Body of pancreas (tissue), 4 donors: ENCODE measurements around the gene DAO. TPM values are rescaled to one million over a fixed set of nuclear protein-coding genes. Genes with fewer than 3 reads are reported as not detected.

ENCODE experiments used
- ATAC-seq: fragments of 150-250 bp; one replicate; pipeline ENCODE4 v1.9.1; 2016
- DNase-seq, 4 donors: peaks; one replicate each; pipeline ENCODE4 v3.0.0-alpha.2; 2019
- H3K27ac ChIP-seq, 4 donors: fragments of 200-600 bp; sonication (generic); 1 replicate in 3 of 4; 2 replicates in 1 of 4; pipeline versions ENCODE4 v1.5.1 to v1.6.1; 2016 to 2019; ENCODE audit warnings: mild to moderate bottlenecking in 1 of 4, mixed read lengths in 1 of 4, moderate library complexity in 1 of 4
- H3K27me3 ChIP-seq, 2 donors: fragments of 200-600 bp; sonication (generic); one replicate each; pipeline ENCODE4 v1.6.0; 2016; ENCODE audit warnings: mild to moderate bottlenecking in 1 of 2
- H3K36me3 ChIP-seq, 2 donors: fragments of 200-600 bp; sonication (generic); replicated peaks in 1 of 2; 2 replicates each; pipeline ENCODE4 v1.5.1; 2016; ENCODE audit warnings: low read depth in 2 of 2; ENCODE audit not compliant: insufficient read depth in 1 of 2
- H3K4me1 ChIP-seq: fragments of 200-600 bp; sonication (generic); one replicate; pipeline ENCODE4 v1.6.0; 2016
- H3K4me3 ChIP-seq, 2 donors: fragments of 200-600 bp; sonication (generic); 1 replicate in 1 of 2; 2 replicates in 1 of 2; pipeline ENCODE4 v1.5.1; 2016 to 2019
- H3K9me3 ChIP-seq, 3 donors: fragments of 200-600 bp; sonication (generic); 1 replicate in 2 of 3; 2 replicates in 1 of 3; pipeline ENCODE4 v1.5.1; 2016
- CTCF ChIP-seq, 7 experiments: fragments of 450-650 bp in 4 of 7; fragments of 200-600 bp in 3 of 7; sonication (generic) in 3 of 7; IDR thresholded peaks; one replicate each; pipeline ENCODE4 v1.5.1; 2016 to 2019; ENCODE audit warnings: antibody characterized with exemption in 7 of 7
- POLR2A ChIP-seq, 3 donors: fragments of 450-650 bp; IDR thresholded peaks; one replicate each; pipeline ENCODE4 v1.6.1; 2016; ENCODE audit warnings: antibody characterized with exemption in 3 of 3, mild to moderate bottlenecking in 2 of 3
- WGBS, 2 donors: methylation state at CpG; one replicate each; pipeline ENCODE4 v1.1.5; 2017; 5-methylcytosine and 5-hydroxymethylcytosine counted together
- intact Hi-C: fragments of 100-400 bp; cut with DNase I; formaldehyde crosslinking; loops from one replicate; pipeline ENCODE4 v1.15.1; 2023
- total RNA-seq, 2 donors: library from RNA; depleted of rRNA; stranded (reverse); fragments of >200 nt; gene quantifications; one replicate each; pipeline ENCODE4 v1.1.0, GENCODE V29; 2016

The DAO gene
- total RNA-seq, 2 donors from 2014 or later = not detected

GRCh38 chr12:108918960-108919642, 39.2 kb downstream of the DAO start:
- Histone ChIP-seq H3K36me3 (no peaks in the 10 kb centered on the region), H3K9me3 (no peaks in the 10 kb centered on the region), H3K4me3 (no peak overlapping the region), H3K27ac (no peak overlapping the region), H3K27me3 (no peaks in the 10 kb centered on the region), H3K4me1 (no peaks in the 10 kb centered on the region)
- ATAC-seq (no peak), DNase-seq (no peak)
- no peak for TF ChIP-seq CTCF (IDR thresholded peaks at IDR 0.05)
- TF ChIP-seq POLR2A (IDR thresholded peaks at IDR 0.05) = no peak
- WGBS, 2 donors = 83 to 84% methylated on average over 3 of the region's 3 CpGs
- intact Hi-C loops = no loop called here

- no peak overlapping the region for H3K4me3 ChIP-seq
- H3K27ac ChIP-seq = no peak overlapping the region
- TF ChIP-seq POLR2A (IDR thresholded peaks at IDR 0.05) (no peak), CTCF (IDR thresholded peaks at IDR 0.05) (no peak)
- 36 to 43% methylated on average over 3 of the region's 3 CpGs for WGBS, 2 donors
- ATAC-seq (no peak), DNase-seq (no peak)
- H3K36me3 ChIP-seq = no peaks in the 10 kb centered on the region
- no peaks in the 10 kb centered on the region for H3K4me1 ChIP-seq
- H3K27me3 ChIP-seq = no peaks in the 10 kb centered on the region
- no peaks in the 10 kb centered on the region for H3K9me3 ChIP-seq
- intact Hi-C loops = no loop called here
These were observed 42.1 kb downstream of the DAO start for GRCh38 chr12:108921946-108922345.

- ATAC-seq (no peak), DNase-seq (no peak)
- intact Hi-C loops = no loop called here
- Histone ChIP-seq H3K4me3 (no peak overlapping the region), H3K27ac (no peak overlapping the region), H3K9me3 (no peaks in the 10 kb centered on the region), H3K4me1 (no peaks in the 10 kb centered on the region), H3K36me3 (no peaks in the 10 kb centered on the region), H3K27me3 (no peaks in the 10 kb centered on the region)
- WGBS, 2 donors = 93 to 94% methylated on average over 3 of the region's 3 CpGs
- TF ChIP-seq CTCF (IDR thresholded peaks at IDR 0.05) = no peak
These were observed 43.0 kb downstream of the DAO start for GRCh38 chr12:108922918-108923317.

GRCh38 chr12:108928695-108929094, 48.8 kb downstream of the DAO start:
- Histone ChIP-seq H3K27me3 (no peaks in the 10 kb centered on the region), H3K9me3 (no peaks in the 10 kb centered on the region), H3K4me3 (no peak overlapping the region), H3K36me3 (no peaks in the 10 kb centered on the region), H3K4me1 (peaks cover 8% of the 10 kb centered on the region), H3K27ac (no peak overlapping the region)
- TF ChIP-seq CTCF (IDR thresholded peaks at IDR 0.05) (no peak), POLR2A (IDR thresholded peaks at IDR 0.05) (no peak)
- 78 to 88% methylated on average over 8 of the region's 8 CpGs for WGBS, 2 donors
- intact Hi-C loops = no loop called here
- no peak for ATAC-seq
- DNase-seq = no peak

GRCh38 chr12:108930155-108930554, 50.3 kb downstream of the DAO start:
- H3K4me3 ChIP-seq = no peak overlapping the region
- DNase-seq (no peak), ATAC-seq (no peak)
- 7 to 24% methylated on average over 5 of the region's 5 CpGs for WGBS, 2 donors
- H3K9me3 ChIP-seq = no peaks in the 10 kb centered on the region
- H3K27ac ChIP-seq = no peak overlapping the region
- TF ChIP-seq CTCF (IDR thresholded peaks at IDR 0.05) = no peak
- no peak for TF ChIP-seq POLR2A (IDR thresholded peaks at IDR 0.05)
- H3K4me1 ChIP-seq = peaks cover 8% of the 10 kb centered on the region
- H3K27me3 ChIP-seq = no peaks in the 10 kb centered on the region
- intact Hi-C loops = no loop called here
- H3K36me3 ChIP-seq = no peaks in the 10 kb centered on the region
